KMS-11 (cell line): ENCODE measurements around the gene PGBD5.

Experiments
- H2AFZ ChIP-seq: fragments of 200-600 bp; sonication (generic); 2 replicates; pipeline ENCODE4 v1.6.1; 2016; ENCODE audit warnings: antibody characterized with exemption, mixed run types, low read depth
- H3K27ac ChIP-seq: fragments of 200-600 bp; sonication (generic); 2 replicates; pipeline ENCODE4 v1.6.1; 2016; ENCODE audit warnings: mild to moderate bottlenecking, mixed run types
- H3K27me3 ChIP-seq: fragments of 200-600 bp; sonication (generic); 2 replicates; pipeline ENCODE4 v1.6.1; 2017; ENCODE audit warnings: mild to moderate bottlenecking, low read depth, mixed run types, moderate library complexity; ENCODE audit not compliant: insufficient read depth
- H3K36me3 ChIP-seq: fragments of 200-600 bp; sonication (generic); 2 replicates; pipeline ENCODE4 v1.6.1; 2017; ENCODE audit warnings: mild to moderate bottlenecking, mixed run types; ENCODE audit not compliant: insufficient read depth
- H3K4me1 ChIP-seq: fragments of 200-600 bp; sonication (generic); 2 replicates; pipeline ENCODE4 v1.6.1; 2016; ENCODE audit warnings: mild to moderate bottlenecking, low read depth, mixed run types; ENCODE audit not compliant: poor library complexity, severe bottlenecking
- H3K4me2 ChIP-seq: fragments of 200-600 bp; sonication (generic); 2 replicates; pipeline ENCODE4 v1.7.0; 2016; ENCODE audit warnings: mild to moderate bottlenecking, mixed run types
- H3K4me3 ChIP-seq: fragments of 200-600 bp; sonication (generic); IDR thresholded peaks from 2 replicates; pipeline ENCODE4 v1.6.1; 2017; ENCODE audit warnings: low read depth, low read length, mixed read lengths; ENCODE audit not compliant: insufficient read depth
- H3K79me2 ChIP-seq: fragments of 200-600 bp; sonication (generic); 2 replicates; pipeline ENCODE4 v1.6.1; 2016; ENCODE audit warnings: low read depth, mixed run types; ENCODE audit not compliant: insufficient read depth
- H3K9ac ChIP-seq: fragments of 200-600 bp; sonication (generic); 2 replicates; pipeline ENCODE4 v1.6.1; 2016; ENCODE audit warnings: mild to moderate bottlenecking, mixed run types
- H4K20me1 ChIP-seq: fragments of 200-600 bp; sonication (generic); 2 replicates; pipeline ENCODE4 v1.6.1; 2016; ENCODE audit warnings: mild to moderate bottlenecking, mixed run types; ENCODE audit not compliant: insufficient read depth
- TF ChIP-seq, protein P1 (sequence below): fragments of 200-600 bp; sonication (generic); conservative IDR thresholded peaks from 2 replicates; pipeline ENCODE4 v1.6.1; 2017; ENCODE audit warnings: low read depth, mild to moderate bottlenecking, antibody characterized with exemption, low read length, moderate library complexity, mixed read lengths

PGBD5 gene

DNA sequence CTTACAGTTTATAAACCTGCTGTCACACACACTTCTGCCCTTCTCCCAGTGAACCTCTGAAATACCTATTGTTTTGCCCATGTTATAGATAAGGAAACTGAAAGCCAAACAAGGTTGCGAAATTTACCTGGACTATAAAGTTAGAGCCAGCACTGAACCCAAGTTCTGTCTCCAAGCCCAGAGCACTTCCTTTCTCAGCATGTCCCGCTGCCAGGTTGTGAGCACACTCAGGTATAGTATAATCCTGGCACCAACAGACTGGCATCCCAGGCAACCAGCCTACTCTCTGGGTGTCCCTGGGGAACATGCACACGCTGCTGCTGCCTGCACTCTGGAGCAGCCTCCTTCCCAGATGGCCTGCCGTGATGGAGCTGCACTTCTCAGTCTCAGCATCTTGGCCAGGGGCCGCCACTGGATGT, 45.1 kb downstream of the PGBD5 start:
- Histone ChIP-seq H3K79me2 (no peaks in the 10 kb centered on the region), H3K9ac (no peak overlapping the region), H4K20me1 (no peaks in the 10 kb centered on the region), H3K4me1 (no peaks in the 10 kb centered on the region), H3K27me3 (no peaks in the 10 kb centered on the region), H3K36me3 (no peaks in the 10 kb centered on the region), H3K4me3 (no peak overlapping the region), H3K27ac (no peak overlapping the region), H2AFZ (no peak overlapping the region), H3K4me2 (no peak overlapping the region)
- TF ChIP-seq, protein P1, sequence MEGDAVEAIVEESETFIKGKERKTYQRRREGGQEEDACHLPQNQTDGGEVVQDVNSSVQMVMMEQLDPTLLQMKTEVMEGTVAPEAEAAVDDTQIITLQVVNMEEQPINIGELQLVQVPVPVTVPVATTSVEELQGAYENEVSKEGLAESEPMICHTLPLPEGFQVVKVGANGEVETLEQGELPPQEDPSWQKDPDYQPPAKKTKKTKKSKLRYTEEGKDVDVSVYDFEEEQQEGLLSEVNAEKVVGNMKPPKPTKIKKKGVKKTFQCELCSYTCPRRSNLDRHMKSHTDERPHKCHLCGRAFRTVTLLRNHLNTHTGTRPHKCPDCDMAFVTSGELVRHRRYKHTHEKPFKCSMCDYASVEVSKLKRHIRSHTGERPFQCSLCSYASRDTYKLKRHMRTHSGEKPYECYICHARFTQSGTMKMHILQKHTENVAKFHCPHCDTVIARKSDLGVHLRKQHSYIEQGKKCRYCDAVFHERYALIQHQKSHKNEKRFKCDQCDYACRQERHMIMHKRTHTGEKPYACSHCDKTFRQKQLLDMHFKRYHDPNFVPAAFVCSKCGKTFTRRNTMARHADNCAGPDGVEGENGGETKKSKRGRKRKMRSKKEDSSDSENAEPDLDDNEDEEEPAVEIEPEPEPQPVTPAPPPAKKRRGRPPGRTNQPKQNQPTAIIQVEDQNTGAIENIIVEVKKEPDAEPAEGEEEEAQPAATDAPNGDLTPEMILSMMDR: no peak

DNA sequence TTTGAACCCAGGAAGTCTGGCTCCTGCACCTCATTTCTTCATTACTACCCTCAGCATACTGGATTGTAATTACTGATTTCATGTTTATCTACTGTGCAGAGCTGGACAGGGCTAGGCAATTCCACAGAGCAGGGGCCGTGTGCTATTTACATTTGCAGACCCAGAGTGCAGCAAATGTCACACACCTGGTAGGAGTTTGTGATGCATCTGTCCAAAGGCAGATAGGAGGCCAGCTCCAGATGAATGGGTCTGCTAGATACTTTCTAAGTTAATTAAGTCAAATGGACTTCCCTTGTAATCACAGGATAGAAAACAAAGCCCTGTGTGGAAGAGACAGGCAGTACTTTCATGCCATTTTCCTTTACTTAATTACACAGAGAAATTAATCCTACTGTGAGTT, 46.2 kb downstream of the PGBD5 start:
- no peak overlapping the region for H3K4me3 ChIP-seq
- no peaks in the 10 kb centered on the region for H3K4me1 ChIP-seq
- H3K27ac ChIP-seq: no peak overlapping the region
- no peak overlapping the region for H3K9ac ChIP-seq
- no peak overlapping the region for H3K4me2 ChIP-seq
- no peaks in the 10 kb centered on the region for H3K79me2 ChIP-seq
- TF ChIP-seq, protein P1: no peak
- H2AFZ ChIP-seq: no peak overlapping the region
- no peaks in the 10 kb centered on the region for H3K36me3 ChIP-seq
- no peaks in the 10 kb centered on the region for H3K27me3 ChIP-seq
- H4K20me1 ChIP-seq: no peaks in the 10 kb centered on the region

- TF ChIP-seq, protein P1: no peak
- Histone ChIP-seq H3K4me2 (no peak overlapping the region), H3K36me3 (no peaks in the 10 kb centered on the region), H3K27me3 (no peaks in the 10 kb centered on the region), H4K20me1 (no peaks in the 10 kb centered on the region), H3K4me1 (no peaks in the 10 kb centered on the region), H3K4me3 (no peak overlapping the region), H3K79me2 (no peaks in the 10 kb centered on the region), H2AFZ (no peak overlapping the region), H3K27ac (no peak overlapping the region), H3K9ac (no peak overlapping the region)
These were observed 46.7 kb downstream of the PGBD5 start for GRCh38 chr1:230379462-230379861.

GRCh38 chr1:230377851-230378250, 48.3 kb downstream of the PGBD5 start:
- H3K27me3 ChIP-seq: no peaks in the 10 kb centered on the region

More at GRCh38 chr1:230377851-230378250, 48.3 kb downstream of the PGBD5 start:
- no peaks in the 10 kb centered on the region for H3K4me1 ChIP-seq
- no peak overlapping the region for H3K27ac ChIP-seq
- H3K4me3 ChIP-seq: no peak overlapping the region
- H3K36me3 ChIP-seq: no peaks in the 10 kb centered on the region
- TF ChIP-seq, protein P1: no peak
- H3K79me2 ChIP-seq: no peaks in the 10 kb centered on the region
- H2AFZ ChIP-seq: no peak overlapping the region
- H4K20me1 ChIP-seq: no peaks in the 10 kb centered on the region
- no peak overlapping the region for H3K9ac ChIP-seq
- no peak overlapping the region for H3K4me2 ChIP-seq
